ENCODE measurements around the gene KLHDC8A. TPM values are rescaled to one million over a fixed set of nuclear protein-coding genes. Genes with fewer than 3 reads are reported as not detected.

The KLHDC8A gene
- total and polyA plus RNA-seq, 9 of the 15 experiments (the other 6 are each of a cell fraction or from before 2014, with no cell fraction given) = 0.01 to 0.54 (median 0.04) TPM; not detected in 6

GRCh38 chr1:205335692-205336091 is 21.0 kb downstream of the KLHDC8A start (continued):
- TF ChIP-seq ZMIZ1 (IDR thresholded peaks at IDR 0.05; ENCODE audit: low read depth in 2 of 2, low read length in 2 of 2) (no peak), PKNOX1 (IDR thresholded peaks at IDR 0.05) (no peak), EWSR1 (IDR thresholded peaks at IDR 0.05; ENCODE audit: borderline replicate concordance, low read depth, partially characterized antibody) (no peak), NFATC3 (IDR thresholded peaks at IDR 0.05) (no peak), FUS (optimal IDR thresholded peaks at IDR 0.05; ENCODE audit: low read depth, low read length) (no peak), ZNF224 (CRISPR knock-in tag; IDR thresholded peaks at IDR 0.05) (no peak), RCOR1 (IDR thresholded peaks at IDR 0.05; ENCODE audit: borderline replicate concordance in 1 of 2, low read depth in 2 of 2, low read length in 2 of 2) (peak in 1 of 2 experiments; percentile 58; a peak in 2 of 4 replicates), YY1 (IDR thresholded peaks at IDR 0.05; ENCODE audit: borderline replicate concordance in 1 of 3, control insufficient read depth in 1 of 3, extremely low read depth in 1 of 3, insufficient read depth in 3 of 3, insufficient read length in 1 of 3, insufficient replicate concordance in 2 of 3, low read depth in 1 of 3, low read length in 2 of 3) (peak in 1 of 3 experiments; percentile 31), ZSCAN32 (CRISPR knock-in tag; IDR thresholded peaks at IDR 0.05) (0 out of 2 replicates have a peak, but pooled peaks have one; percentile 12), ZZZ3 (IDR thresholded peaks at IDR 0.05) (no peak), CXXC5 (CRISPR knock-in tag; IDR thresholded peaks at IDR 0.05) (peak; percentile 32; the same call in 1 of the 2 replicates), ZNF780A (CRISPR knock-in tag; IDR thresholded peaks at IDR 0.05) (no peak), SMAD4 (CRISPR knock-in tag; conservative IDR thresholded peaks at IDR 0.05) (0 out of 2 replicates have a peak, but pooled peaks have one; percentile 28), ZNF24 (IDR thresholded peaks at IDR 0.05) (peak; percentile 34; the same call in 1 of the 2 replicates)
- TF ChIP-seq, protein P1, sequence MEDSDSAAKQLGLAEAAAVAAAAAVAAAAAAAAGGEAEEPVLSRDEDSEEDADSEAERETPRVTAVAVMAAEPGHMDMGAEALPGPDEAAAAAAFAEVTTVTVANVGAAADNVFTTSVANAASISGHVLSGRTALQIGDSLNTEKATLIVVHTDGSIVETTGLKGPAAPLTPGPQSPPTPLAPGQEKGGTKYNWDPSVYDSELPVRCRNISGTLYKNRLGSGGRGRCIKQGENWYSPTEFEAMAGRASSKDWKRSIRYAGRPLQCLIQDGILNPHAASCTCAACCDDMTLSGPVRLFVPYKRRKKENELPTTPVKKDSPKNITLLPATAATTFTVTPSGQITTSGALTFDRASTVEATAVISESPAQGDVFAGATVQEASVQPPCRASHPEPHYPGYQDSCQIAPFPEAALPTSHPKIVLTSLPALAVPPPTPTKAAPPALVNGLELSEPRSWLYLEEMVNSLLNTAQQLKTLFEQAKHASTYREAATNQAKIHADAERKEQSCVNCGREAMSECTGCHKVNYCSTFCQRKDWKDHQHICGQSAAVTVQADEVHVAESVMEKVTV (CRISPR knock-in tag; IDR thresholded peaks at IDR 0.05) = peak; percentile 83
- TF ChIP-seq, protein P2, sequence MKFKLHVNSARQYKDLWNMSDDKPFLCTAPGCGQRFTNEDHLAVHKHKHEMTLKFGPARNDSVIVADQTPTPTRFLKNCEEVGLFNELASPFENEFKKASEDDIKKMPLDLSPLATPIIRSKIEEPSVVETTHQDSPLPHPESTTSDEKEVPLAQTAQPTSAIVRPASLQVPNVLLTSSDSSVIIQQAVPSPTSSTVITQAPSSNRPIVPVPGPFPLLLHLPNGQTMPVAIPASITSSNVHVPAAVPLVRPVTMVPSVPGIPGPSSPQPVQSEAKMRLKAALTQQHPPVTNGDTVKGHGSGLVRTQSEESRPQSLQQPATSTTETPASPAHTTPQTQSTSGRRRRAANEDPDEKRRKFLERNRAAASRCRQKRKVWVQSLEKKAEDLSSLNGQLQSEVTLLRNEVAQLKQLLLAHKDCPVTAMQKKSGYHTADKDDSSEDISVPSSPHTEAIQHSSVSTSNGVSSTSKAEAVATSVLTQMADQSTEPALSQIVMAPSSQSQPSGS (CRISPR knock-in tag; IDR thresholded peaks at IDR 0.05) = no peak
- TF ChIP-seq, protein P3, sequence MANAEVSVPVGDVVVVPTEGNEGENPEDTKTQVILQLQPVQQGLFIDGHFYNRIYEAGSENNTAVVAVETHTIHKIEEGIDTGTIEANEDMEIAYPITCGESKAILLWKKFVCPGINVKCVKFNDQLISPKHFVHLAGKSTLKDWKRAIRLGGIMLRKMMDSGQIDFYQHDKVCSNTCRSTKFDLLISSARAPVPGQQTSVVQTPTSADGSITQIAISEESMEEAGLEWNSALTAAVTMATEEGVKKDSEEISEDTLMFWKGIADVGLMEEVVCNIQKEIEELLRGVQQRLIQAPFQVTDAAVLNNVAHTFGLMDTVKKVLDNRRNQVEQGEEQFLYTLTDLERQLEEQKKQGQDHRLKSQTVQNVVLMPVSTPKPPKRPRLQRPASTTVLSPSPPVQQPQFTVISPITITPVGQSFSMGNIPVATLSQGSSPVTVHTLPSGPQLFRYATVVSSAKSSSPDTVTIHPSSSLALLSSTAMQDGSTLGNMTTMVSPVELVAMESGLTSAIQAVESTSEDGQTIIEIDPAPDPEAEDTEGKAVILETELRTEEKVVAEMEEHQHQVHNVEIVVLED (CRISPR knock-in tag; IDR thresholded peaks at IDR 0.05) = 0 out of 2 replicates have a peak, but pooled peaks have one; percentile 19
